H9 (cell line): Measurements from ENCODE around the gene GDNF. TPM values are rescaled to one million over a fixed set of nuclear protein-coding genes. Genes with fewer than 3 reads are reported as not detected.

ENCODE experiments used
- DNase-seq: peaks from one replicate; pipeline ENCODE4 v3.0.0-alpha.2; 2017
- H2AFZ ChIP-seq: one replicate; pipeline ENCODE4 v1.6.1; 2013; ENCODE audit warnings: mild to moderate bottlenecking, low read length, control low read depth, moderate library complexity
- H2AK5ac ChIP-seq: 2 replicates; pipeline ENCODE4 v1.6.1; 2013; ENCODE audit warnings: low read length, control low read depth, mixed read lengths; ENCODE audit not compliant: insufficient read length
- H2BK120ac ChIP-seq: one replicate; pipeline ENCODE4 v1.6.1; 2013; ENCODE audit warnings: low read depth, mild to moderate bottlenecking, low read length, control low read depth, inconsistent platforms; ENCODE audit not compliant: poor library complexity, severe bottlenecking
- H2BK12ac ChIP-seq: 2 replicates; pipeline ENCODE4 v1.6.1; 2013; ENCODE audit warnings: low read length, control low read depth, mixed read lengths, low read depth; ENCODE audit not compliant: insufficient read length
- H2BK15ac ChIP-seq: 2 replicates; pipeline ENCODE4 v1.6.1; 2013; ENCODE audit warnings: low read depth, low read length, control low read depth
- H2BK20ac ChIP-seq: one replicate; pipeline ENCODE4 v1.6.1; 2013; ENCODE audit warnings: low read depth, mild to moderate bottlenecking, low read length, control low read depth, inconsistent platforms; ENCODE audit not compliant: poor library complexity, severe bottlenecking
- H2BK5ac ChIP-seq: 2 replicates; pipeline ENCODE4 v1.6.1; 2013; ENCODE audit warnings: low read length, control low read depth, mixed read lengths; ENCODE audit not compliant: insufficient read length
- H3K14ac ChIP-seq: 2 replicates; pipeline ENCODE4 v1.6.1; 2013; ENCODE audit warnings: low read length, control low read depth; ENCODE audit not compliant: insufficient read depth
- H3K18ac ChIP-seq: 2 replicates; pipeline ENCODE4 v1.6.1; 2013; ENCODE audit warnings: low read depth, mild to moderate bottlenecking, mixed read lengths, low read length, control low read depth; ENCODE audit not compliant: insufficient read length
- H3K23ac ChIP-seq: 2 replicates; pipeline ENCODE4 v1.6.1; 2013; ENCODE audit warnings: low read length, control low read depth, mixed read lengths, low read depth; ENCODE audit not compliant: insufficient read length
- H3K23me2 ChIP-seq: 2 replicates; pipeline ENCODE4 v1.6.1; 2013; ENCODE audit warnings: low read depth, mild to moderate bottlenecking, mixed read lengths, low read length, control low read depth; ENCODE audit not compliant: insufficient read length, poor library complexity, severe bottlenecking
- H3K27ac ChIP-seq: 2 replicates; pipeline ENCODE4 v1.5.1; 2013; ENCODE audit warnings: low read length, control low read depth, mixed read lengths, low read depth; ENCODE audit not compliant: insufficient read length
- H3K27me3 ChIP-seq: 2 replicates; pipeline ENCODE4 v1.6.1; 2013; ENCODE audit warnings: low read length, control low read depth, inconsistent platforms; ENCODE audit not compliant: insufficient read depth
- H3K4ac ChIP-seq: 2 replicates; pipeline ENCODE4 v1.6.1; 2013; ENCODE audit warnings: low read depth, mild to moderate bottlenecking, control low read depth, inconsistent platforms, low read length, moderate library complexity
- H3K4me1 ChIP-seq: 2 replicates; pipeline ENCODE4 v1.6.1; 2013; ENCODE audit warnings: low read length, control low read depth, inconsistent platforms; ENCODE audit not compliant: insufficient read depth
- H3K4me2 ChIP-seq: 2 replicates; pipeline ENCODE4 v1.6.1; 2013; ENCODE audit warnings: low read length, control low read depth, mixed read lengths; ENCODE audit not compliant: insufficient read length, insufficient read depth
- H3K56ac ChIP-seq: 2 replicates; pipeline ENCODE4 v1.6.1; 2013; ENCODE audit warnings: low read depth, mild to moderate bottlenecking, mixed read lengths, low read length, control low read depth; ENCODE audit not compliant: insufficient read length
- H3K79me1 ChIP-seq: 2 replicates; pipeline ENCODE4 v1.6.1; 2013; ENCODE audit warnings: low read depth, mild to moderate bottlenecking, moderate library complexity, low read length, control low read depth, inconsistent platforms; ENCODE audit not compliant: insufficient read depth, poor library complexity, severe bottlenecking
- H3K79me2 ChIP-seq: 2 replicates; pipeline ENCODE4 v1.6.1; 2013; ENCODE audit warnings: low read length, control low read depth, inconsistent platforms; ENCODE audit not compliant: insufficient read depth
- H3K9ac ChIP-seq: 2 replicates; pipeline ENCODE4 v1.6.1; 2013; ENCODE audit warnings: low read length, control low read depth, mixed read lengths; ENCODE audit not compliant: insufficient read length; ENCODE audit errors: extremely low read depth
- H3K9me3 ChIP-seq: one replicate; pipeline ENCODE4 v1.6.1; 2013; ENCODE audit warnings: low read depth, low read length, inconsistent platforms; ENCODE audit not compliant: control insufficient read depth
- H3T11ph ChIP-seq: one replicate; pipeline ENCODE4 v1.6.1; 2013; ENCODE audit warnings: mild to moderate bottlenecking, low read length, control low read depth, inconsistent platforms
- H4K20me1 ChIP-seq: one replicate; pipeline ENCODE4 v1.6.1; 2013; ENCODE audit not compliant: control insufficient read depth, insufficient read length, insufficient read depth
- H4K5ac ChIP-seq: 2 replicates; pipeline ENCODE4 v1.6.1; 2013; ENCODE audit warnings: low read depth, mild to moderate bottlenecking, mixed read lengths, low read length, control low read depth; ENCODE audit not compliant: insufficient read length
- H4K8ac ChIP-seq: replicated peaks from 2 replicates; pipeline ENCODE4 v1.6.1; 2013; ENCODE audit warnings: low read length, control low read depth, mixed read lengths, low read depth; ENCODE audit not compliant: insufficient read length
- H4K91ac ChIP-seq: 2 replicates; pipeline ENCODE4 v1.6.1; 2013; ENCODE audit warnings: low read depth, mild to moderate bottlenecking, moderate library complexity, mixed read lengths, low read length, control low read depth; ENCODE audit not compliant: insufficient read length
- H3K27ac Mint-ChIP-seq, 3 experiments: 2 replicates in 2 of 3; 3 replicates in 1 of 3; pipeline ENCODE4 v1.8.0; 2020 to 2021; ENCODE audit warnings: mixed read lengths in 3 of 3, mild to moderate bottlenecking in 1 of 3, moderate library complexity in 1 of 3
- H3K27me3 Mint-ChIP-seq: 2 replicates; pipeline ENCODE4 v1.8.0; 2021; ENCODE audit warnings: low read depth, mild to moderate bottlenecking, moderate library complexity, mixed read lengths
- H3K36me3 Mint-ChIP-seq, 3 experiments: 2 replicates in 2 of 3; 3 replicates in 1 of 3; pipeline ENCODE4 v1.8.0; 2020 to 2021; ENCODE audit warnings: low read depth in 3 of 3, mixed read lengths in 3 of 3; ENCODE audit not compliant: insufficient read depth in 1 of 3
- H3K4me1 Mint-ChIP-seq, 2 experiments: 2 replicates each; pipeline ENCODE4 v1.8.0; 2020; ENCODE audit warnings: mixed read lengths in 2 of 2
- H3K4me3 Mint-ChIP-seq, 2 experiments: 2 replicates in 1 of 2; 3 replicates in 1 of 2; pipeline ENCODE4 v1.8.0; 2020 to 2021; ENCODE audit warnings: mild to moderate bottlenecking in 2 of 2, mixed read lengths in 2 of 2, moderate library complexity in 1 of 2
- H3K9me3 Mint-ChIP-seq, 2 experiments: 2 replicates in 1 of 2; 3 replicates in 1 of 2; pipeline ENCODE4 v1.8.0; 2020; ENCODE audit warnings: mild to moderate bottlenecking in 2 of 2, mixed read lengths in 2 of 2, moderate library complexity in 1 of 2
- WGBS: extraction: QIAGEN DNeasy Blood & Tissue Kit; methylation state at CpG from one replicate; pipeline ENCODE4 v1.1.7; 2013; ENCODE audit warnings: missing lambda C conversion rate, low lambda C conversion rate, mixed read lengths; ENCODE audit not compliant: insufficient read length; ENCODE audit errors: extremely low coverage; 5-methylcytosine and 5-hydroxymethylcytosine counted together
- total RNA-seq: library from RNA; stranded (reverse); gene quantifications from 2 replicates; pipeline ENCODE4 v1.2.1, GENCODE V29; 2021
- TF ChIP-seq, protein P1 (sequence below): fragments of 200-600 bp; sonication (generic); conservative IDR thresholded peaks from 3 replicates; pipeline ENCODE4 v1.8.0; 2021; ENCODE audit warnings: antibody characterized with exemption, mild to moderate bottlenecking

Gene GDNF
- total RNA-seq, 1 experiment from 2014 or later, result not detected

GRCh38 chr5:37810311-37810710 lies 29.5 kb downstream of the GDNF start:
- Histone ChIP-seq H2BK20ac (no peak overlapping the region), H3K23me2 (no peaks in the 10 kb centered on the region), H2AK5ac (no peak overlapping the region), H3K18ac (no peak overlapping the region), H3K4ac (no peak overlapping the region), H2BK12ac (no peak overlapping the region), H3K27ac (no peak overlapping the region), H4K20me1 (no peaks in the 10 kb centered on the region), H2BK15ac (no peak overlapping the region), H4K5ac (no peak overlapping the region), H3K9ac (no peak overlapping the region), H3K14ac (no peak overlapping the region), H3K79me1 (no peaks in the 10 kb centered on the region), H2AFZ (no peak overlapping the region), H3K9me3 (no peaks in the 10 kb centered on the region), H4K91ac (no peak overlapping the region), H3K27me3 (no peaks in the 10 kb centered on the region), H3T11ph (no peak overlapping the region), H3K79me2 (no peaks in the 10 kb centered on the region), H3K4me1 (no peaks in the 10 kb centered on the region; the same call in 1 of the 2 replicates), H3K56ac (no peak overlapping the region), H4K8ac (no peak overlapping the region), H3K23ac (no peak overlapping the region), H3K4me2 (no peak overlapping the region), H2BK120ac (no peak overlapping the region), H2BK5ac (no peak overlapping the region)
- H3K36me3 Mint-ChIP-seq, result no peaks in the 10 kb centered on the region; a peak in 1 of 7 replicates
- no peak for DNase-seq
- no peaks in the 10 kb centered on the region for H3K9me3 Mint-ChIP-seq
- WGBS, result no CpG with 5 or more reads among the region's 14 CpGs
- TF ChIP-seq, protein P1, sequence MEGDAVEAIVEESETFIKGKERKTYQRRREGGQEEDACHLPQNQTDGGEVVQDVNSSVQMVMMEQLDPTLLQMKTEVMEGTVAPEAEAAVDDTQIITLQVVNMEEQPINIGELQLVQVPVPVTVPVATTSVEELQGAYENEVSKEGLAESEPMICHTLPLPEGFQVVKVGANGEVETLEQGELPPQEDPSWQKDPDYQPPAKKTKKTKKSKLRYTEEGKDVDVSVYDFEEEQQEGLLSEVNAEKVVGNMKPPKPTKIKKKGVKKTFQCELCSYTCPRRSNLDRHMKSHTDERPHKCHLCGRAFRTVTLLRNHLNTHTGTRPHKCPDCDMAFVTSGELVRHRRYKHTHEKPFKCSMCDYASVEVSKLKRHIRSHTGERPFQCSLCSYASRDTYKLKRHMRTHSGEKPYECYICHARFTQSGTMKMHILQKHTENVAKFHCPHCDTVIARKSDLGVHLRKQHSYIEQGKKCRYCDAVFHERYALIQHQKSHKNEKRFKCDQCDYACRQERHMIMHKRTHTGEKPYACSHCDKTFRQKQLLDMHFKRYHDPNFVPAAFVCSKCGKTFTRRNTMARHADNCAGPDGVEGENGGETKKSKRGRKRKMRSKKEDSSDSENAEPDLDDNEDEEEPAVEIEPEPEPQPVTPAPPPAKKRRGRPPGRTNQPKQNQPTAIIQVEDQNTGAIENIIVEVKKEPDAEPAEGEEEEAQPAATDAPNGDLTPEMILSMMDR, result no peak
- no peak overlapping the region for H3K27ac Mint-ChIP-seq
- H3K27me3 Mint-ChIP-seq, result peaks cover 5% of the 10 kb centered on the region
- H3K4me1 Mint-ChIP-seq, result no peaks in the 10 kb centered on the region; a peak in 1 of 4 replicates
- H3K4me3 Mint-ChIP-seq, result no peak overlapping the region
